Erythroblast (primary cell): ENCODE data around the gene NKAIN2.

Source experiments
- GATA1 ChIP-seq: IDR thresholded peaks from 2 replicates; pipeline ENCODE4 v1.6.1; 2011; ENCODE audit warnings: low read depth, mild to moderate bottlenecking, control low read depth, low read length, moderate library complexity
- POLR2A ChIP-seq: IDR thresholded peaks from 2 replicates; pipeline ENCODE4 v1.6.1; 2011; ENCODE audit warnings: mild to moderate bottlenecking, low read length

DNA sequence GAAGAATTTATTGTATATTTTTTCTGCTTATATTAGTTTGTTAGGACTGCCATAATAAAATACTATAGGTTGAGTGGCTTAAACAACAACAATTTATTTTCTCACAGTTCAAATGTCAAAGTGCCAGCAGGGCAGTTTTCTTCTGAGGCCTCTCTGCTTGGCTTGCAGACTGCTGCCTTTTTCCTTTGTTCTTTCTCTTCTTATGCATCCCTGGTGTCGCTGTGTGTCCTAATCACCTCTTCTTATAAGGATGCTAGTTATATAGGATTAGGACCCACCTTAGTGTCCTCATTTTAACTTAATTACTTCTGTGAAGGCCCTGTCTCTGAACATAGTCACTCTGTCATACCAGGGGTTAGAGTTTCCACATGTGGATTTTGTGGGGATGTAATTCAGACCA lies 354.4 kb downstream of the NKAIN2 start:
- TF ChIP-seq POLR2A (no peak), GATA1 (no peak)
